CD4-positive, alpha-beta T cell (primary cell): ENCODE results near the gene GPR137. TPM values are rescaled to one million over a fixed set of nuclear protein-coding genes. Genes with fewer than 3 reads are reported as not detected.

Experiments used
- ATAC-seq: fragments of 200-7000 bp; cut with Tn5 transposase; one replicate; pipeline ENCODE4 v1.10.0; 2022; ENCODE audit warnings: mild to moderate bottlenecking; ENCODE audit not compliant: poor library complexity
- CTCF ChIA-PET: fragments of 350-600 bp; sonication (Branson Sonifier 250); formaldehyde crosslinking; loops from one replicate; lab custom pipeline; 2021; ENCODE audit warnings: antibody characterized with exemption, inconsistent platforms; lab: Charles Lee
- POLR2A ChIA-PET: fragments of 350-600 bp; sonication (Branson Sonifier 250); formaldehyde crosslinking; loops from one replicate; lab custom pipeline; 2021; ENCODE audit warnings: antibody characterized with exemption, inconsistent platforms; lab: Charles Lee
- DNase-seq, 14 experiments: peaks; one replicate each; pipeline ENCODE4 v3.0.0-alpha.2; 2013 to 2020; ENCODE audit warnings: mixed read lengths in 2 of 14
- H3K27ac ChIP-seq, 2 donors: one replicate each; pipeline versions ENCODE4 v1.5.1 to v1.7.0; 2013; ENCODE audit warnings: low read length in 2 of 2, low read depth in 1 of 2, mild to moderate bottlenecking in 1 of 2
- H3K27me3 ChIP-seq, 2 experiments: 1 replicate in 1 of 2; 2 replicates in 1 of 2; pipeline versions ENCODE4 v1.6.1 to v1.7.0; 2013; ENCODE audit warnings: low read length in 2 of 2, control low read depth in 1 of 2, mild to moderate bottlenecking in 1 of 2, moderate library complexity in 1 of 2; ENCODE audit not compliant: insufficient read depth in 2 of 2, control insufficient read depth in 1 of 2
- H3K36me3 ChIP-seq: one replicate; pipeline ENCODE4 v1.6.1; 2013; ENCODE audit warnings: low read length, control low read depth; ENCODE audit not compliant: insufficient read depth
- H3K4me1 ChIP-seq: one replicate; pipeline ENCODE4 v1.6.1; 2013; ENCODE audit warnings: low read length, control low read depth; ENCODE audit not compliant: insufficient read depth
- H3K4me3 ChIP-seq: one replicate; pipeline ENCODE4 v1.5.1; 2013; ENCODE audit warnings: mild to moderate bottlenecking, low read length, moderate library complexity
- H3K9me3 ChIP-seq, 2 experiments: 1 replicate in 1 of 2; 2 replicates in 1 of 2; pipeline versions ENCODE4 v1.6.1 to v1.7.0; 2013; ENCODE audit warnings: low read length in 2 of 2, mild to moderate bottlenecking in 2 of 2, control low read depth in 1 of 2, moderate library complexity in 1 of 2; ENCODE audit not compliant: control insufficient read depth in 1 of 2, insufficient read depth in 1 of 2
- H3K27ac Mint-ChIP-seq: one replicate; pipeline ENCODE4 v1.8.0; 2020; ENCODE audit warnings: mixed read lengths
- H3K27me3 Mint-ChIP-seq: one replicate; pipeline ENCODE4 v1.8.0; 2021; ENCODE audit warnings: mixed read lengths
- H3K36me3 Mint-ChIP-seq: one replicate; pipeline ENCODE4 v1.8.0; 2021; ENCODE audit warnings: low read depth, mixed read lengths
- H3K4me1 Mint-ChIP-seq: one replicate; pipeline ENCODE4 v1.8.0; 2021; ENCODE audit warnings: low read depth, mixed read lengths
- H3K4me3 Mint-ChIP-seq: one replicate; pipeline ENCODE4 v1.8.0; 2020; ENCODE audit warnings: mild to moderate bottlenecking, mixed read lengths
- H3K9me3 Mint-ChIP-seq: one replicate; pipeline ENCODE4 v1.8.0; 2020; ENCODE audit warnings: mixed read lengths
- intact Hi-C, 2 experiments: fragments of 100-400 bp; cut with DNase I in 1 of 2; cut with micrococcal nuclease in 1 of 2; formaldehyde crosslinking; loops; one replicate each; pipeline versions ENCODE4 v1.15.1 to v1.9.0; 2023 to 2025; cut with DNase I, micrococcal nuclease
- total RNA-seq, 174 experiments: library from RNA in 2 of 174; stranded (reverse) in 2 of 174; gene quantifications; one replicate each; pipeline ENCODE4 v1.2.3 and lab custom pipeline; 2021 to 2026
- TF ChIP-seq, protein P1 (sequence below): fragments of 200-600 bp; IDR thresholded peaks from one replicate; pipeline ENCODE4 v1.8.0; 2022; ENCODE audit warnings: antibody characterized with exemption, mild to moderate bottlenecking

GPR137 gene
- total RNA-seq, 2 experiments from 2014 or later: 13.8 to 16.6 TPM

DNA sequence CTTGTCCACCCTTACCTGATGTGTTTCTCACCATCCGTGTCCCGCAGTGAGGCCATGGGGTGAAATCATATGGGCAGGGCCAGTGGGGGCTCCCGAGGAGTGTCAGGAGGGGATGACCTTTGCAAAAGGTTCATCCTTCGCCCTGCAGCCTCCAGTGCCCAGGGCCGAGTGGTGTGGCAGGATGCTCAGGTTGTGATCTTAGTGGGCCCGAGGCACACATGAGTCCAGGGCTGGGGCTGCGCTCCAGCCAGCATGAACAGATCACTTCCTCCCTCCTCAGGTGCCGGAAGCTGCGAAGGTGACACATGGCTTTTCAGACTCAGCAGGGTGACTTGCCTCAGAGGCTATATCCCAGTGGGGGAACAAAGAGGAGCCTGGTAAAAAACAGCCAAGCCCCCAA is 47.6 kb upstream of the GPR137 start:
- TF ChIP-seq, protein P1, sequence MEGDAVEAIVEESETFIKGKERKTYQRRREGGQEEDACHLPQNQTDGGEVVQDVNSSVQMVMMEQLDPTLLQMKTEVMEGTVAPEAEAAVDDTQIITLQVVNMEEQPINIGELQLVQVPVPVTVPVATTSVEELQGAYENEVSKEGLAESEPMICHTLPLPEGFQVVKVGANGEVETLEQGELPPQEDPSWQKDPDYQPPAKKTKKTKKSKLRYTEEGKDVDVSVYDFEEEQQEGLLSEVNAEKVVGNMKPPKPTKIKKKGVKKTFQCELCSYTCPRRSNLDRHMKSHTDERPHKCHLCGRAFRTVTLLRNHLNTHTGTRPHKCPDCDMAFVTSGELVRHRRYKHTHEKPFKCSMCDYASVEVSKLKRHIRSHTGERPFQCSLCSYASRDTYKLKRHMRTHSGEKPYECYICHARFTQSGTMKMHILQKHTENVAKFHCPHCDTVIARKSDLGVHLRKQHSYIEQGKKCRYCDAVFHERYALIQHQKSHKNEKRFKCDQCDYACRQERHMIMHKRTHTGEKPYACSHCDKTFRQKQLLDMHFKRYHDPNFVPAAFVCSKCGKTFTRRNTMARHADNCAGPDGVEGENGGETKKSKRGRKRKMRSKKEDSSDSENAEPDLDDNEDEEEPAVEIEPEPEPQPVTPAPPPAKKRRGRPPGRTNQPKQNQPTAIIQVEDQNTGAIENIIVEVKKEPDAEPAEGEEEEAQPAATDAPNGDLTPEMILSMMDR: no peak
- Histone ChIP-seq H3K4me1 (peaks cover 61% of the 10 kb centered on the region), H3K36me3 (peaks cover 12% of the 10 kb centered on the region), H3K9me3 (no peaks in the 10 kb centered on the region), H3K27ac (peak overlapping the region in 1 of 2 donors; percentile 7), H3K27me3 (no peaks in the 10 kb centered on the region), H3K4me3 (no peak overlapping the region)
- no peaks in the 10 kb centered on the region for H3K9me3 Mint-ChIP-seq
- POLR2A ChIA-PET: no interaction called here
- peaks cover 39% of the 10 kb centered on the region for H3K4me1 Mint-ChIP-seq
- DNase-seq (peak in 1 of 14 experiments; percentile 2), ATAC-seq (no peak)
- CTCF ChIA-PET: interaction anchor here (2.6 kb wide), 1 partner anchor 34 kb away, joined by 7 read pairs; no protein-coding TSS in a partner anchor
- H3K27me3 Mint-ChIP-seq: no peaks in the 10 kb centered on the region
- peak overlapping the region; percentile 100 for H3K27ac Mint-ChIP-seq
- peak overlapping the region; percentile 54 for H3K4me3 Mint-ChIP-seq
- intact Hi-C loops: no loop called here
- H3K36me3 Mint-ChIP-seq: peaks cover 30% of the 10 kb centered on the region

DNA sequence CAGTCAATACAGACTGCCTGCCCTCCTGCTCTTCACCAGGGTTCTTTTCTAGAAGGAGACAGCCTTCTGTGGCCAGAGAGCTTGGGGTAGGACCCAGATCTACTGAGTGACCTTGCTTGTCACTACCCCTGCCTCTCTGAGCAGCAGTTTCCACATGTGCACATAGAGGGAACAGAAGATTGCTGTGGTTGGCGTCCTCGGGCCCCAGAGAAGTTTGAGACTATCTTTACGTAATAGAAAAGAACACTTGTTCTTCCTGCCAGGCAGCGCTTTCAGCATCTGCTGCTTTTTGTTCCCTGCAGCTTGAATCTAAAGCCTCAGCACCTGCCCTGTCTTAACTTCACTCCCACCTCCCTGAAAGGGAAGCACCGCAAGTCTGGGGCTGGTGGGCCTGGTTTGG is 46.6 kb upstream of the GPR137 start:
- H3K27me3 ChIP-seq: no peaks in the 10 kb centered on the region
- TF ChIP-seq, protein P1: no peak
- H3K4me3 Mint-ChIP-seq: peak overlapping the region; percentile 51
- POLR2A ChIA-PET: interaction anchor here (0.6 to 5.5 kb wide), 4 partner anchors 9 to 572 kb away, joined by 3 to 69 read pairs (median 4); partner anchors contain the start of genes DNAJC4, PRDX5 and TRMT112
- H3K27ac ChIP-seq: peak overlapping the region; percentile 7 to 29
- peaks cover 59% of the 10 kb centered on the region for H3K4me1 ChIP-seq
- H3K27me3 Mint-ChIP-seq: no peaks in the 10 kb centered on the region
- no peaks in the 10 kb centered on the region for H3K9me3 Mint-ChIP-seq
- CTCF ChIA-PET: interaction anchor here (1.2 kb wide), 1 partner anchor 66 kb away, joined by 3 read pairs; no protein-coding TSS in a partner anchor
- H3K4me3 ChIP-seq: no peak overlapping the region
- intact Hi-C loops: no loop called here
- H3K9me3 ChIP-seq: no peaks in the 10 kb centered on the region
- H3K27ac Mint-ChIP-seq: peak overlapping the region; percentile 100
- ATAC-seq (no peak), DNase-seq (peak in 1 of 14 experiments; percentile 34)
- peaks cover 39% of the 10 kb centered on the region for H3K4me1 Mint-ChIP-seq
- peaks cover 19% of the 10 kb centered on the region for H3K36me3 ChIP-seq
- peaks cover 36% of the 10 kb centered on the region for H3K36me3 Mint-ChIP-seq

DNA sequence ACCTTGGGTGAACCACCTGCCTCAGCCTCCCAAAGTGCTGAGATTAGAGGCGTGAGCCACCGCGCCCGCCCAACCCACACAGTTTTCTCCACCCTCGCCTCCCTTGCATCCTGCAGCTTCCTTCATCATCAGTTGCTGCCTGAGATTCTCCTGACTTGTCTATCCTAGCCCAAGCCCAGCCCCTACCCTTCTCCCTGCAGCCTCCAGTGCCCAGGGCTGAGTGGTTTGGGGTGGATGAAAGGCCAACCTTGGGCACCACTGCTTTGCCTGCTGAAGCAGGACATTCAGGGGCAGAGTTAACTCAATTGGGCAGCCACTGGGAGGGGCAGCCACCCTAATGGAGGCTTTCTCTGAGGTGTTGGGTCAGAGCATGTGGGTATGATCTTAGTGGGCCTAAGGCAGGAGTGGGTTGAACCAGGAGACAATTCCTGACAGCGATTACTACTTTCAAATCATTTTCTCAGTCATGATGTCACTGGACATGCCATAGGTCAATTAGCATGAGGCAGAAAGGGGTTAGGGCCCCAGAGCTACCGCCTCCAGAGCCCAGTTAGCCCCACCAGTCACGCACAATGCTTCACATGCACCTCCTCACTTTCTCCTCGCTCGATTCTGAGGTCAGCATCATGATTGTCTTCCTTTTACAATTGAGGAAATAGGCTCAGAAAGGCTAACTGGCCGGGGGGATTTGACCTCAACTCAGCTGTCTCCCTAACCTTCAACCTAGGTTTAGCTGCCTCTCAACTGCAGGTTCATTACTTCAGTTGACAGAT is 45.8 kb upstream of the GPR137 start:
- peaks cover 36% of the 10 kb centered on the region for H3K36me3 Mint-ChIP-seq
- TF ChIP-seq, protein P1: no peak
- H3K27me3 Mint-ChIP-seq: no peaks in the 10 kb centered on the region
- H3K4me1 ChIP-seq: peaks cover 59% of the 10 kb centered on the region
- intact Hi-C loops: loop anchor here (2.0 to 5.0 kb wide), 4 partner anchors 13 to 65 kb away; partner anchors contain the start of genes FERMT3 (in 2 of the 2), BAD (in 1 of the 2), ESRRA (in 1 of the 2) and GPR137 (in 1 of the 2)
- H3K4me1 Mint-ChIP-seq: peaks cover 39% of the 10 kb centered on the region
- H3K27ac ChIP-seq: peak overlapping the region; percentile 97 to 100
- no peaks in the 10 kb centered on the region for H3K9me3 ChIP-seq
- H3K4me3 ChIP-seq: peak overlapping the region; percentile 80
- ATAC-seq (no peak), DNase-seq (peak in 3 of 14 experiments; percentile 40 to 81 (median 69))
- H3K4me3 Mint-ChIP-seq: peak overlapping the region; percentile 98
- peaks cover 22% of the 10 kb centered on the region for H3K36me3 ChIP-seq
- POLR2A ChIA-PET: interaction anchor here (0.6 to 5.5 kb wide), 6 partner anchors 10 to 78 kb away, joined by 3 to 69 read pairs (median 15); partner anchors contain the start of genes DNAJC4, FERMT3, PRDX5 and STIP1
- H3K27me3 ChIP-seq: no peaks in the 10 kb centered on the region
- CTCF ChIA-PET: interaction anchor here (1.0 to 1.9 kb wide), 4 partner anchors 8 to 102 kb away, joined by 3 to 10 read pairs (median 3); partner anchors contain the start of gene PLCB3
- H3K27ac Mint-ChIP-seq: peak overlapping the region; percentile 100
- no peaks in the 10 kb centered on the region for H3K9me3 Mint-ChIP-seq
